ENCODE results near the gene BRIP1.

- no peak for TF ChIP-seq RAD21 (conservative IDR thresholded peaks at IDR 0.05 in 1 of 2, IDR thresholded peaks at IDR 0.05 in 1 of 2)
- TF ChIP-seq CEBPB (IDR thresholded peaks at IDR 0.05), result no peak
- TF ChIP-seq CTCF (IDR thresholded peaks at IDR 0.05), result no peak
- TF ChIP-seq JUN (IDR thresholded peaks at IDR 0.05), result no peak
- TF ChIP-seq EP300 (IDR thresholded peaks at IDR 0.05), result no peak
These were observed 10.5 kb downstream of the BRIP1 start for GRCh38 chr17:61852857-61853256.
